Measurements from ENCODE around the gene TSPAN9. TPM values are rescaled to one million over a fixed set of nuclear protein-coding genes. Genes with fewer than 3 reads are reported as not detected.

Gene TSPAN9
- polyA plus RNA-seq, 3 donors: 0.15 to 0.34 (median 0.25) TPM

GRCh38 chr12:3124917-3125316 lies 47.7 kb downstream of the TSPAN9 start:
- Histone ChIP-seq H3K4me3 (replicated peaks in 1 of 3; ENCODE audit: low read depth in 2 of 3, low read length in 3 of 3) (no peak overlapping the region), H3K27me3 (ENCODE audit: control insufficient read depth in 2 of 2, insufficient read depth in 2 of 2, low read length in 2 of 2) (peaks cover 29 to 89% of the 10 kb centered on the region in 2 donors), H3K27ac (ENCODE audit: low read depth in 1 of 2, low read length in 2 of 2) (no peak overlapping the region), H4K20me1 (ENCODE audit: insufficient read depth, low read length) (no peaks in the 10 kb centered on the region), H3K9ac (ENCODE audit: insufficient read depth, low read length, poor library complexity, severe bottlenecking) (no peak overlapping the region), H3K79me2 (ENCODE audit: insufficient read depth, low read length) (no peaks in the 10 kb centered on the region), H3K4me1 (ENCODE audit: control insufficient read depth in 1 of 2, insufficient read depth in 2 of 2, low read length in 2 of 2) (peaks cover 9 to 10% of the 10 kb centered on the region in 2 donors), H2AFZ (ENCODE audit: insufficient read depth, low read depth, low read length, poor library complexity, severe bottlenecking) (no peak overlapping the region), H3K36me3 (replicated peaks in 1 of 2; ENCODE audit: control insufficient read depth in 1 of 2, insufficient read depth in 2 of 2, low read length in 2 of 2) (no peaks in the 10 kb centered on the region), H3K9me3 (replicated peaks in 1 of 2; ENCODE audit: control insufficient read depth in 1 of 2, insufficient read depth in 1 of 2, low read length in 2 of 2) (peaks cover 18 to 30% of the 10 kb centered on the region in 2 donors), H3K4me2 (replicated peaks; ENCODE audit: extremely low read depth, low read length, poor library complexity, severe bottlenecking) (no peak overlapping the region)
- peaks cover 0 to 3% of the 10 kb centered on the region in 2 donors for H3K36me3 Mint-ChIP-seq
- intact Hi-C loops (cut with micrococcal nuclease): no loop called here
- H3K4me3 Mint-ChIP-seq: no peak overlapping the region
- peaks cover 10 to 28% (median 19%) of the 10 kb centered on the region in 7 donors for H3K9me3 Mint-ChIP-seq
- peaks cover 47 to 90% (median 74%) of the 10 kb centered on the region in 3 donors for H3K27me3 Mint-ChIP-seq (ENCODE audit: low read depth in 3 of 3)
- DNase-seq: no peak
- WGBS (ENCODE audit: insufficient coverage): no CpG with 5 or more reads among the region's 1 CpG
- TF ChIP-seq CTCF (IDR thresholded peaks at IDR 0.05): no peak
- H3K27ac Mint-ChIP-seq: no peak overlapping the region
- peaks cover 10% of the 10 kb centered on the region for H3K4me1 Mint-ChIP-seq

GRCh38 chr12:3125674-3126073 lies 48.5 kb downstream of the TSPAN9 start:
- H3K4me3 Mint-ChIP-seq: peak overlapping the region in 1 of 2 donors; percentile 21
- H3K27me3 Mint-ChIP-seq (ENCODE audit: low read depth in 3 of 3): peaks cover 53 to 90% (median 74%) of the 10 kb centered on the region in 3 donors
- peaks cover 14 to 16% of the 10 kb centered on the region in 2 donors for H3K4me1 ChIP-seq (ENCODE audit: control insufficient read depth in 1 of 2, insufficient read depth in 2 of 2, low read length in 2 of 2)
- no peaks in the 10 kb centered on the region for H4K20me1 ChIP-seq (ENCODE audit: insufficient read depth, low read length)
- 68% methylated on average over 2 of the region's 5 CpGs for WGBS (ENCODE audit: insufficient coverage)
- DNase-seq: no peak
- no peak overlapping the region for H2AFZ ChIP-seq (ENCODE audit: insufficient read depth, low read depth, low read length, poor library complexity, severe bottlenecking)
- no peak overlapping the region for H3K27ac ChIP-seq (ENCODE audit: low read depth in 1 of 2, low read length in 2 of 2)
- H3K9me3 Mint-ChIP-seq: peaks cover 10 to 28% (median 20%) of the 10 kb centered on the region in 7 donors
- peaks cover 18% of the 10 kb centered on the region for H3K4me1 Mint-ChIP-seq
- no peak for TF ChIP-seq CTCF (IDR thresholded peaks at IDR 0.05)
- peaks cover 0 to 3% of the 10 kb centered on the region in 2 donors for H3K36me3 Mint-ChIP-seq
- H3K79me2 ChIP-seq (ENCODE audit: insufficient read depth, low read length): no peaks in the 10 kb centered on the region
- H3K9ac ChIP-seq (ENCODE audit: insufficient read depth, low read length, poor library complexity, severe bottlenecking): no peak overlapping the region
- no peak overlapping the region for H3K4me3 ChIP-seq (replicated peaks in 1 of 3; ENCODE audit: low read depth in 2 of 3, low read length in 3 of 3)
- peaks cover 26 to 36% of the 10 kb centered on the region in 2 donors for H3K9me3 ChIP-seq (replicated peaks in 1 of 2; ENCODE audit: control insufficient read depth in 1 of 2, insufficient read depth in 1 of 2, low read length in 2 of 2)
- no peak overlapping the region for H3K4me2 ChIP-seq (replicated peaks; ENCODE audit: extremely low read depth, low read length, poor library complexity, severe bottlenecking)
- no peaks in the 10 kb centered on the region for H3K36me3 ChIP-seq (replicated peaks in 1 of 2; ENCODE audit: control insufficient read depth in 1 of 2, insufficient read depth in 2 of 2, low read length in 2 of 2)
- intact Hi-C loops (cut with micrococcal nuclease): no loop called here
- peaks cover 31 to 89% of the 10 kb centered on the region in 2 donors for H3K27me3 ChIP-seq (ENCODE audit: control insufficient read depth in 2 of 2, insufficient read depth in 2 of 2, low read length in 2 of 2)
- no peak overlapping the region for H3K27ac Mint-ChIP-seq
